ENCODE results near the gene ATAD3A. TPM values are rescaled to one million over a fixed set of nuclear protein-coding genes. Genes with fewer than 3 reads are reported as not detected.

The ATAD3A gene
- total RNA-seq, 1 experiment from 2014 or later, result 71.2 TPM

- TF ChIP-seq PREB (CRISPR knock-in tag; IDR thresholded peaks at IDR 0.05; ENCODE audit: borderline replicate concordance) (no peak), CREB1 (CRISPR knock-in tag; IDR thresholded peaks at IDR 0.05) (no peak), OVOL2 (CRISPR knock-in tag; IDR thresholded peaks at IDR 0.05; ENCODE audit: borderline replicate concordance) (no peak), ELF4 (CRISPR knock-in tag; IDR thresholded peaks at IDR 0.05; ENCODE audit: low read depth) (no peak), ZNF512 (CRISPR knock-in tag; IDR thresholded peaks at IDR 0.05; ENCODE audit: borderline replicate concordance) (no peak), AR (CRISPR knock-in tag; IDR thresholded peaks at IDR 0.05) (no peak), PRDM15 (CRISPR knock-in tag; IDR thresholded peaks at IDR 0.05) (no peak), JAZF1 (CRISPR knock-in tag; IDR thresholded peaks at IDR 0.05) (no peak)
Measured at GRCh38 chr1:1528301-1529267, 16.6 kb downstream of the ATAD3A start (continued).

GRCh38 chr1:1529321-1529720, 17.4 kb downstream of the ATAD3A start:
- ATAC-seq (no peak), DNase-seq (ENCODE audit: low spot score) (no peak)
- Mint-ChIP-seq H3K9me3 (peaks cover 5% of the 10 kb centered on the region), H3K27me3 (ENCODE audit: low read depth) (no peaks in the 10 kb centered on the region), H3K27ac (no peak overlapping the region), H3K36me3 (peaks cover 30% of the 10 kb centered on the region), H3K4me1 (no peaks in the 10 kb centered on the region), H3K4me3 (no peak overlapping the region)
- ChIA-PET CTCF (no interaction called here), POLR2A (no interaction called here)
- TF ChIP-seq ZNF416 (CRISPR knock-in tag; IDR thresholded peaks at IDR 0.05) (no peak), JUN (CRISPR knock-in tag; IDR thresholded peaks at IDR 0.05) (no peak), ESRRA (CRISPR knock-in tag; IDR thresholded peaks at IDR 0.05; ENCODE audit: borderline replicate concordance) (no peak), SP1 (CRISPR knock-in tag; conservative IDR thresholded peaks at IDR 0.05) (no peak), RORB (CRISPR knock-in tag; IDR thresholded peaks at IDR 0.05) (no peak), AR (CRISPR knock-in tag; IDR thresholded peaks at IDR 0.05) (no peak)
